GM06990 (cell line): ENCODE measurements around the gene PRKCE.

ENCODE experiments used
- DNase-seq: peaks from one replicate; pipeline ENCODE4 v3.0.0-alpha.2; 2011; ENCODE audit not compliant: insufficient read length; ENCODE audit errors: extremely low read depth
- H3K27me3 ChIP-seq: replicated peaks from 2 replicates; pipeline ENCODE4 v1.6.0; 2011; ENCODE audit warnings: low read length; ENCODE audit not compliant: control insufficient read depth, insufficient read depth
- H3K36me3 ChIP-seq: 2 replicates; pipeline ENCODE4 v1.5.1; 2011; ENCODE audit warnings: low read length; ENCODE audit not compliant: control insufficient read depth, insufficient read depth
- H3K4me3 ChIP-seq: replicated peaks from 2 replicates; pipeline ENCODE4 v1.5.1; 2011; ENCODE audit warnings: low read depth, mild to moderate bottlenecking, control low read depth, low read length
- CTCF ChIP-seq: IDR thresholded peaks from 2 replicates; pipeline ENCODE4 v1.5.1; 2011; ENCODE audit warnings: low read length, control low read depth, mild to moderate bottlenecking, inconsistent platforms; ENCODE audit not compliant: insufficient read depth, poor library complexity, severe bottlenecking

The PRKCE gene

GRCh38 chr2:46076875-46077274 is 425.4 kb downstream of the PRKCE start:
- no peaks in the 10 kb centered on the region for H3K36me3 ChIP-seq
- no peak overlapping the region for H3K4me3 ChIP-seq
- no peak for DNase-seq
- TF ChIP-seq CTCF = no peak
- H3K27me3 ChIP-seq = no peaks in the 10 kb centered on the region

GRCh38 chr2:46077522-46078107 is 426.1 kb downstream of the PRKCE start:
- H3K36me3 ChIP-seq = no peaks in the 10 kb centered on the region

GRCh38 chr2:46079985-46080560 is 428.6 kb downstream of the PRKCE start:
- H3K36me3 ChIP-seq = no peaks in the 10 kb centered on the region
- H3K27me3 ChIP-seq = no peaks in the 10 kb centered on the region

More at GRCh38 chr2:46077522-46078107, 426.1 kb downstream of the PRKCE start:
- TF ChIP-seq CTCF = no peak
- H3K4me3 ChIP-seq = no peak overlapping the region
- H3K27me3 ChIP-seq = no peaks in the 10 kb centered on the region
- DNase-seq = no peak

GRCh38 chr2:46082531-46083485 is 431.3 kb downstream of the PRKCE start:
- H3K36me3 ChIP-seq = no peaks in the 10 kb centered on the region
- no peak for DNase-seq
- H3K4me3 ChIP-seq = no peak overlapping the region
- TF ChIP-seq CTCF = no peak
- H3K27me3 ChIP-seq = no peaks in the 10 kb centered on the region

More at GRCh38 chr2:46079985-46080560, 428.6 kb downstream of the PRKCE start:
- no peak for TF ChIP-seq CTCF
- no peak overlapping the region for H3K4me3 ChIP-seq
- DNase-seq = no peak

- Histone ChIP-seq H3K27me3 (no peaks in the 10 kb centered on the region), H3K36me3 (no peaks in the 10 kb centered on the region), H3K4me3 (no peak overlapping the region)
- no peak for TF ChIP-seq CTCF
- DNase-seq = no peak
Observed at GRCh38 chr2:46086578-46087070, 435.1 kb downstream of the PRKCE start.
